Measurements from ENCODE around the gene ORMDL3. TPM values are rescaled to one million over a fixed set of nuclear protein-coding genes. Genes with fewer than 3 reads are reported as not detected.
A peak's percentile ranks its signal among the peaks of the same experiment; 100 is the strongest.

The ORMDL3 gene
- total RNA-seq, 4 donors from 2014 or later = 17.3 to 36.2 (median 29.6) TPM

GRCh38 chr17:39939106-39939505, 11.7 kb upstream of the ORMDL3 start:
- Histone ChIP-seq H3K27me3 (no peaks in the 10 kb centered on the region), H3K36me3 (no peaks in the 10 kb centered on the region), H3K27ac (no peak overlapping the region), H3K9me3 (no peaks in the 10 kb centered on the region), H3K4me1 (peaks cover 3 to 20% of the 10 kb centered on the region in 2 donors), H3K4me3 (no peak overlapping the region)
- no peak for DNase-seq
- intact Hi-C loops (cut with DNase I; ENCODE audit: low total_unique reads) = no loop called here
- no peak for TF ChIP-seq POLR2A (IDR thresholded peaks at IDR 0.05)
- TF ChIP-seq CTCF (IDR thresholded peaks at IDR 0.05 in 4 of 5, conservative IDR thresholded peaks at IDR 0.05 in 1 of 5) = no peak
- ATAC-seq = no peak
- in situ Hi-C loops (cut with MboI; ENCODE audit: low sequenced_read_pairs in 4 of 4) = no loop called here

- in situ Hi-C loops (cut with MboI; ENCODE audit: low sequenced_read_pairs in 4 of 4) = no loop called here
- TF ChIP-seq POLR2A (IDR thresholded peaks at IDR 0.05) = no peak
- TF ChIP-seq CTCF (IDR thresholded peaks at IDR 0.05 in 4 of 5, conservative IDR thresholded peaks at IDR 0.05 in 1 of 5) = no peak
Observed at GRCh38 chr17:39938140-39938869, 10.9 kb upstream of the ORMDL3 start.

DNA sequence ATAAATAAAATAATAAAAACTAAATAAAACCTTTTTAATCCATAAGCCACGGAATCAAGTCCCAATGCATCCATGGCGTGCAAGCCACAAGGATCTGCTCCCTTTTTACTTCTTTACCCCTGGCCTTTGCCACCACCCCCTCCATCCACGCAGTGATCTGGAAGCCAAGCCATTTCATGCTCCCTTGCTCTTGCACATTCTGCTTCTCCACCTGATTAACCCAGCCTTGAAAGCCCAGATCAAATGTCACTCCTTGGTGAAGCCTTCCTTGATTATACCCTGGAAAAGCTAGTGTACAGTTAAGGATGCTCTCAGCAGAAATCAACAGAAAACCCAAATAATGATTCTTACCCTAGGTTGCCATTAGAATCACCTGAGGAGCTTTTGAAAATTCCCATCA, 10.0 kb upstream of the ORMDL3 start:
- ATAC-seq = no peak
- H3K4me3 ChIP-seq = no peak overlapping the region
- no peaks in the 10 kb centered on the region for H3K27me3 ChIP-seq
- intact Hi-C loops (cut with DNase I; ENCODE audit: low total_unique reads) (no loop called here), in situ Hi-C loops (cut with MboI; ENCODE audit: low sequenced_read_pairs in 4 of 4) (no loop called here)
- DNase-seq = no peak
- no peaks in the 10 kb centered on the region for H3K36me3 ChIP-seq
- TF ChIP-seq CTCF (IDR thresholded peaks at IDR 0.05 in 4 of 5, conservative IDR thresholded peaks at IDR 0.05 in 1 of 5) (no peak), POLR2A (IDR thresholded peaks at IDR 0.05) (no peak)
- H3K4me1 ChIP-seq = peaks cover 9 to 25% of the 10 kb centered on the region in 2 donors
- H3K9me3 ChIP-seq = no peaks in the 10 kb centered on the region
- H3K27ac ChIP-seq = no peak overlapping the region

More at GRCh38 chr17:39938140-39938869, 10.9 kb upstream of the ORMDL3 start:
- no peak overlapping the region for H3K4me3 ChIP-seq
- H3K27ac ChIP-seq = no peak overlapping the region
- peaks cover 9 to 25% of the 10 kb centered on the region in 2 donors for H3K4me1 ChIP-seq
- ATAC-seq (no peak), DNase-seq (no peak)
- H3K36me3 ChIP-seq = no peaks in the 10 kb centered on the region
- no peaks in the 10 kb centered on the region for H3K27me3 ChIP-seq
- no peaks in the 10 kb centered on the region for H3K9me3 ChIP-seq
- intact Hi-C loops (cut with DNase I; ENCODE audit: low total_unique reads) = no loop called here

GRCh38 chr17:39935909-39936308, 8.5 kb upstream of the ORMDL3 start:
- no peaks in the 10 kb centered on the region for H3K27me3 ChIP-seq
- in situ Hi-C loops (cut with MboI; ENCODE audit: low sequenced_read_pairs in 4 of 4) (no loop called here), intact Hi-C loops (cut with DNase I; ENCODE audit: low total_unique reads) (no loop called here)
- no peaks in the 10 kb centered on the region for H3K9me3 ChIP-seq
- no peak overlapping the region for H3K4me3 ChIP-seq
- ATAC-seq (peak; percentile 61 to 67), DNase-seq (no peak)
- no peaks in the 10 kb centered on the region for H3K36me3 ChIP-seq
- no peak for TF ChIP-seq CTCF (IDR thresholded peaks at IDR 0.05 in 4 of 5, conservative IDR thresholded peaks at IDR 0.05 in 1 of 5)
- TF ChIP-seq POLR2A (IDR thresholded peaks at IDR 0.05) = no peak
- H3K4me1 ChIP-seq = peaks cover 9 to 25% of the 10 kb centered on the region in 2 donors
- peak overlapping the region in 1 of 4 donors; percentile 59 for H3K27ac ChIP-seq

Measured in gastrocnemius medialis (tissue), 4 donors.